SK-N-SH treated with all-trans-retinoic acid at 6 μM for 48 hours (cell line): ENCODE data around the gene TSPAN9.

Experiments
- ARNTL ChIP-seq: fragments of 450-650 bp; formaldehyde crosslinking; IDR thresholded peaks from 2 replicates; pipeline ENCODE4 v1.5.0; 2020; ENCODE audit warnings: low read depth, mild to moderate bottlenecking, moderate library complexity, borderline replicate concordance
- CSDC2 ChIP-seq: fragments of 250-450 bp; sonication (Bioruptor Pico); IDR thresholded peaks from 2 replicates; pipeline ENCODE4 v1.5.0; 2020; ENCODE audit warnings: mild to moderate bottlenecking, moderate library complexity
- ISL1 ChIP-seq: fragments of 250-450 bp; sonication (Bioruptor Pico); IDR thresholded peaks from 2 replicates; pipeline ENCODE4 v2.1.2; 2022; ENCODE audit warnings: mild to moderate bottlenecking, moderate library complexity
- RARB ChIP-seq: fragments of 250-450 bp; sonication (Bioruptor Pico); IDR thresholded peaks from 2 replicates; pipeline ENCODE4 v1.8.0; 2021; ENCODE audit warnings: mild to moderate bottlenecking, moderate library complexity
- TSHZ2 ChIP-seq: fragments of 250-450 bp; sonication (Bioruptor Pico); IDR thresholded peaks from 2 replicates; pipeline ENCODE4 v1.5.0; 2020; ENCODE audit warnings: mild to moderate bottlenecking, moderate library complexity
- ZC3H10 ChIP-seq: fragments of 250-450 bp; sonication (Bioruptor Pico); IDR thresholded peaks from 2 replicates; pipeline ENCODE4 v1.5.1; 2021; ENCODE audit warnings: mild to moderate bottlenecking, moderate library complexity
- ZNF70 ChIP-seq: fragments of 450-650 bp; formaldehyde crosslinking; IDR thresholded peaks from 2 replicates; pipeline ENCODE4 v1.5.0; 2020; ENCODE audit warnings: mild to moderate bottlenecking, moderate library complexity

GRCh38 chr12:3267690-3268089 lies 190.5 kb downstream of the TSPAN9 start:
- TF ChIP-seq ARNTL (CRISPR knock-in tag) (no peak), ISL1 (no peak), RARB (CRISPR knock-in tag) (no peak), CSDC2 (CRISPR knock-in tag) (no peak), ZC3H10 (CRISPR knock-in tag) (no peak), TSHZ2 (no peak), ZNF70 (CRISPR knock-in tag) (no peak)
